22Rv1 (cell line): ENCODE data around the gene RSRC1.

Experiments
- ZFX ChIP-seq: fragments of 450-650 bp; IDR thresholded peaks from 2 replicates; pipeline ENCODE4 v1.6.1; 2017; ENCODE audit warnings: antibody characterized with exemption, borderline replicate concordance
- TF ChIP-seq, protein P1 (sequence below): fragments of 450-650 bp; IDR thresholded peaks from 2 replicates; pipeline ENCODE4 v1.5.1; 2017; ENCODE audit warnings: mild to moderate bottlenecking

DNA sequence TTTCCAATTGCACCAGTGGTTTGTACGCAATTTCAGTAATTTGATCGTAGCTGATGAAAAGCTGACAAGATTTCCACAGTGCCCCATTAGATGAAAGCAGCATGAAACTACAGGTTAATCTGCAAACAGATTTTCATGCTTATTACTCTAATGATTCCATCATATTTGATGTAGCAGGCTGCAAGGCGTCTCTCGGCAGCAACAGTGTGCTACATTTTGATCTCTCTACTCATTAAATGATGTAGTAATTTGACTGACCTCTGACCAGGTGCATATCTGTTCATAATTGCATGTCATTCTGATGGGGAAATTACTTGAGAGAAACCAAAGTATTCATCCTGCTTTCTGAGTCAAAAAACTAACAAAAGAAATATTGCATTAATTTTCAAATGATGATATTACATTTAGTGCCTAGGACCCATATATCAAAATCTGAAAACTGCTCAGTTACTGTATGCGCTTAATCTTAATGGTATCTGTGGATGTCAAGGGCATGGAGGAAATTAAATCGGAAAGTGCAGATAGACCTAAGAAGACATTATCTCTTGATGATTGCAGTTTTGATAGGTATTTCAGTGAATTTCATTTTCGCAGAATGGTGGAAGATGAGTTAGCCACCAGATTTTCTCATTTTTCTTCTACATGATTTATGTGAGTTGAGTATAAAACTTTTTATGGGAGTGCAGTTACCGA is 198.5 kb downstream of the RSRC1 start:
- TF ChIP-seq, protein P1, sequence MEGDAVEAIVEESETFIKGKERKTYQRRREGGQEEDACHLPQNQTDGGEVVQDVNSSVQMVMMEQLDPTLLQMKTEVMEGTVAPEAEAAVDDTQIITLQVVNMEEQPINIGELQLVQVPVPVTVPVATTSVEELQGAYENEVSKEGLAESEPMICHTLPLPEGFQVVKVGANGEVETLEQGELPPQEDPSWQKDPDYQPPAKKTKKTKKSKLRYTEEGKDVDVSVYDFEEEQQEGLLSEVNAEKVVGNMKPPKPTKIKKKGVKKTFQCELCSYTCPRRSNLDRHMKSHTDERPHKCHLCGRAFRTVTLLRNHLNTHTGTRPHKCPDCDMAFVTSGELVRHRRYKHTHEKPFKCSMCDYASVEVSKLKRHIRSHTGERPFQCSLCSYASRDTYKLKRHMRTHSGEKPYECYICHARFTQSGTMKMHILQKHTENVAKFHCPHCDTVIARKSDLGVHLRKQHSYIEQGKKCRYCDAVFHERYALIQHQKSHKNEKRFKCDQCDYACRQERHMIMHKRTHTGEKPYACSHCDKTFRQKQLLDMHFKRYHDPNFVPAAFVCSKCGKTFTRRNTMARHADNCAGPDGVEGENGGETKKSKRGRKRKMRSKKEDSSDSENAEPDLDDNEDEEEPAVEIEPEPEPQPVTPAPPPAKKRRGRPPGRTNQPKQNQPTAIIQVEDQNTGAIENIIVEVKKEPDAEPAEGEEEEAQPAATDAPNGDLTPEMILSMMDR, result no peak
- TF ChIP-seq ZFX, result no peak
